K562 (cell line): ENCODE data around the gene DOK1.

Experiments used
- FOSL1 ChIP-seq: fragments of 200-800 bp; sonication (Bioruptor generic); conservative IDR thresholded peaks from 2 replicates; pipeline ENCODE4 v1.6.1; 2016; ENCODE audit warnings: missing genetic modification characterization, missing compliant biosample characterization
- NCOA2 ChIP-seq, 2 experiments: fragments of 450-650 bp; IDR thresholded peaks; 2 replicates each; pipeline ENCODE4 v1.6.1; 2018; ENCODE audit warnings: mild to moderate bottlenecking in 2 of 2, moderate library complexity in 1 of 2; ENCODE audit not compliant: partially characterized antibody in 2 of 2
- NFYB ChIP-seq: IDR thresholded peaks from 2 replicates; pipeline ENCODE4 v1.6.1; 2011; ENCODE audit warnings: mild to moderate bottlenecking, moderate library complexity; ENCODE audit not compliant: insufficient read length; ENCODE audit errors: extremely low read depth
- POLR2A ChIP-seq: fragments of 450-650 bp; conservative IDR thresholded peaks from 2 replicates; pipeline ENCODE4 v1.6.1; 2016
- POLR2AphosphoS2 ChIP-seq: IDR thresholded peaks from 2 replicates; pipeline ENCODE4 v1.6.1; 2012; ENCODE audit warnings: low read length, improper control_type of control experiment
- POLR3G ChIP-seq: IDR thresholded peaks from 2 replicates; pipeline ENCODE4 v1.6.1; 2011; ENCODE audit not compliant: insufficient read length, insufficient replicate concordance; ENCODE audit errors: extremely low read depth
- RFX5 ChIP-seq: IDR thresholded peaks from 2 replicates; pipeline ENCODE4 v1.6.1; 2011; ENCODE audit warnings: low read depth, mild to moderate bottlenecking, improper control_type of control experiment, low read length
- SIX5 ChIP-seq, 2 experiments: IDR thresholded peaks; 2 replicates each; pipeline ENCODE4 v1.6.1; 2011; ENCODE audit warnings: low read length in 2 of 2, borderline replicate concordance in 1 of 2, low read depth in 1 of 2, mild to moderate bottlenecking in 1 of 2, moderate library complexity in 1 of 2; ENCODE audit not compliant: insufficient read depth in 1 of 2
- SNRNP70 ChIP-seq: fragments of 200-400 bp; formaldehyde crosslinking; optimal IDR thresholded peaks from 2 replicates; pipeline ENCODE3; 2017; ENCODE audit warnings: low read depth, low read length
- YBX1 ChIP-seq: fragments of 450-650 bp; IDR thresholded peaks from 2 replicates; pipeline ENCODE4 v1.7.1; 2016; ENCODE audit warnings: mild to moderate bottlenecking
- ZNF121 ChIP-seq: sonication (generic); formaldehyde crosslinking; conservative IDR thresholded peaks from 2 replicates; pipeline ENCODE4 v1.8.0; 2022; ENCODE audit warnings: missing genetic modification reagents
- ZNF274 ChIP-seq: IDR thresholded peaks from 2 replicates; pipeline ENCODE4 v1.6.1; 2011; ENCODE audit warnings: low read depth, mild to moderate bottlenecking, low read length, moderate library complexity, borderline replicate concordance
- TF ChIP-seq, protein P1 (sequence below), 2 experiments: fragments of 450-650 bp; formaldehyde crosslinking in 1 of 2; IDR thresholded peaks; 2 replicates each; pipeline versions ENCODE4 v1.4.0 to v1.6.1; 2014 to 2020; ENCODE audit warnings: mild to moderate bottlenecking in 2 of 2, borderline replicate concordance in 1 of 2, low read depth in 1 of 2
- TF ChIP-seq, protein P2 (sequence below): fragments of 450-650 bp; IDR thresholded peaks from 2 replicates; pipeline ENCODE4 v1.6.1; 2016

DNA sequence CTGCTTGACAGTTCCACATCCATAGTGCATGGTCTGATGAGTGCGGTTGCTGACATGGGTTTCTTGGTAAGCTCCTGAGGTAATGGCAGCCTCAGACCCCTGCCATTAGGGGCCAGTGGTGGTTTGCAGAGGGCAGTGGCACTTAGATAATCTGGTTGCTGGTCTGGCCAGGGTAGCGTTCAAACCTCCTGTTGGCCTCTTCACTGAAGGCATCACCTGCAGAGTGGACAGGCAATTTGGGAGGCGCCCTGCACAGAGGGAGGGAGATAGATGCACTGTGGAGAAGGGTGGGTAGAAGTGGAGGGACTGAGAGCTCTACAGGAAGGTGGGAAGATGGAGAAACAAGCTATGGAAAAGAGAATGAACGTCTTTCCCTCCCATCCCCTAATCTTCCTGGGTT, 21.1 kb upstream of the DOK1 start:
- TF ChIP-seq ZNF274 (no peak), RFX5 (no peak), ZNF121 (CRISPR knock-in tag) (no peak), POLR2AphosphoS2 (no peak), SIX5 (IDR thresholded peaks at IDR 0.05; ENCODE audit: borderline replicate concordance in 1 of 2, insufficient read depth in 1 of 2, low read depth in 1 of 2, low read length in 2 of 2) (no peak), POLR2A (peak; percentile 30; the same call in 1 of the 2 replicates), NCOA2 (IDR thresholded peaks at IDR 0.05; ENCODE audit: partially characterized antibody in 2 of 2) (no peak), POLR3G (no peak), FOSL1 (tag) (no peak), YBX1 (no peak), NFYB (no peak), SNRNP70 (no peak)
- TF ChIP-seq, protein P1, sequence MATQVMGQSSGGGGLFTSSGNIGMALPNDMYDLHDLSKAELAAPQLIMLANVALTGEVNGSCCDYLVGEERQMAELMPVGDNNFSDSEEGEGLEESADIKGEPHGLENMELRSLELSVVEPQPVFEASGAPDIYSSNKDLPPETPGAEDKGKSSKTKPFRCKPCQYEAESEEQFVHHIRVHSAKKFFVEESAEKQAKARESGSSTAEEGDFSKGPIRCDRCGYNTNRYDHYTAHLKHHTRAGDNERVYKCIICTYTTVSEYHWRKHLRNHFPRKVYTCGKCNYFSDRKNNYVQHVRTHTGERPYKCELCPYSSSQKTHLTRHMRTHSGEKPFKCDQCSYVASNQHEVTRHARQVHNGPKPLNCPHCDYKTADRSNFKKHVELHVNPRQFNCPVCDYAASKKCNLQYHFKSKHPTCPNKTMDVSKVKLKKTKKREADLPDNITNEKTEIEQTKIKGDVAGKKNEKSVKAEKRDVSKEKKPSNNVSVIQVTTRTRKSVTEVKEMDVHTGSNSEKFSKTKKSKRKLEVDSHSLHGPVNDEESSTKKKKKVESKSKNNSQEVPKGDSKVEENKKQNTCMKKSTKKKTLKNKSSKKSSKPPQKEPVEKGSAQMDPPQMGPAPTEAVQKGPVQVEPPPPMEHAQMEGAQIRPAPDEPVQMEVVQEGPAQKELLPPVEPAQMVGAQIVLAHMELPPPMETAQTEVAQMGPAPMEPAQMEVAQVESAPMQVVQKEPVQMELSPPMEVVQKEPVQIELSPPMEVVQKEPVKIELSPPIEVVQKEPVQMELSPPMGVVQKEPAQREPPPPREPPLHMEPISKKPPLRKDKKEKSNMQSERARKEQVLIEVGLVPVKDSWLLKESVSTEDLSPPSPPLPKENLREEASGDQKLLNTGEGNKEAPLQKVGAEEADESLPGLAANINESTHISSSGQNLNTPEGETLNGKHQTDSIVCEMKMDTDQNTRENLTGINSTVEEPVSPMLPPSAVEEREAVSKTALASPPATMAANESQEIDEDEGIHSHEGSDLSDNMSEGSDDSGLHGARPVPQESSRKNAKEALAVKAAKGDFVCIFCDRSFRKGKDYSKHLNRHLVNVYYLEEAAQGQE (IDR thresholded peaks at IDR 0.05; ENCODE audit: borderline replicate concordance) = no peak
- TF ChIP-seq, protein P1 (CRISPR knock-in tag; IDR thresholded peaks at IDR 0.05; ENCODE audit: low read depth) = no peak
- TF ChIP-seq, protein P2, sequence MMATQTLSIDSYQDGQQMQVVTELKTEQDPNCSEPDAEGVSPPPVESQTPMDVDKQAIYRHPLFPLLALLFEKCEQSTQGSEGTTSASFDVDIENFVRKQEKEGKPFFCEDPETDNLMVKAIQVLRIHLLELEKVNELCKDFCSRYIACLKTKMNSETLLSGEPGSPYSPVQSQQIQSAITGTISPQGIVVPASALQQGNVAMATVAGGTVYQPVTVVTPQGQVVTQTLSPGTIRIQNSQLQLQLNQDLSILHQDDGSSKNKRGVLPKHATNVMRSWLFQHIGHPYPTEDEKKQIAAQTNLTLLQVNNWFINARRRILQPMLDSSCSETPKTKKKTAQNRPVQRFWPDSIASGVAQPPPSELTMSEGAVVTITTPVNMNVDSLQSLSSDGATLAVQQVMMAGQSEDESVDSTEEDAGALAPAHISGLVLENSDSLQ = no peak
